ENCODE results near the gene MTAP. TPM values are rescaled to one million over a fixed set of nuclear protein-coding genes. Genes with fewer than 3 reads are reported as not detected.

The MTAP gene
- total RNA-seq, 1 donor from 2014 or later = 90.0 TPM

DNA sequence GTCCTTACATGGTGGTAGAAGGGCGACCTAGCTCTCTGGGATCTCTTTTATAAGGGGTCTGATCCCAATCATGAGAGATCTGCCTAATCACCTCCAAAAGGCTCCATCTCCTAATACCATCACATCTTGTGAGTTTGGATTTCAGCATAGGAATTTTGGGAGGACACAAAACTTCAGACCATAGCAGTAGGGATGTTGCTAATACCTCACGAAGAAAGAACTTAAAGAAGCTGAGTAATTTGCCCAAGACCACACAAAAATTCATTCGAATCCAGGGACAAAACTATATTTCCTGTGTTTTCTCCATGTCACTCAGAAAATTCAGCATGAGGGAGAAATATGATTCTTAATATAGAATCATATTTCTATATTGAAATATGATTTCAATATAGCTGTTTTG lies 32.7 kb downstream of the MTAP start:
- Mint-ChIP-seq H3K27ac (no peak overlapping the region), H3K4me1 (peaks cover 6% of the 10 kb centered on the region), H3K27me3 (ENCODE audit: low read depth) (no peaks in the 10 kb centered on the region), H3K4me3 (no peak overlapping the region), H3K9me3 (peaks cover 10% of the 10 kb centered on the region), H3K36me3 (peaks cover 82% of the 10 kb centered on the region)
- DNase-seq (ENCODE audit: low spot score in 2 of 2, unreplicated experiment in 2 of 2) = no peak
- TF ChIP-seq, protein P1, sequence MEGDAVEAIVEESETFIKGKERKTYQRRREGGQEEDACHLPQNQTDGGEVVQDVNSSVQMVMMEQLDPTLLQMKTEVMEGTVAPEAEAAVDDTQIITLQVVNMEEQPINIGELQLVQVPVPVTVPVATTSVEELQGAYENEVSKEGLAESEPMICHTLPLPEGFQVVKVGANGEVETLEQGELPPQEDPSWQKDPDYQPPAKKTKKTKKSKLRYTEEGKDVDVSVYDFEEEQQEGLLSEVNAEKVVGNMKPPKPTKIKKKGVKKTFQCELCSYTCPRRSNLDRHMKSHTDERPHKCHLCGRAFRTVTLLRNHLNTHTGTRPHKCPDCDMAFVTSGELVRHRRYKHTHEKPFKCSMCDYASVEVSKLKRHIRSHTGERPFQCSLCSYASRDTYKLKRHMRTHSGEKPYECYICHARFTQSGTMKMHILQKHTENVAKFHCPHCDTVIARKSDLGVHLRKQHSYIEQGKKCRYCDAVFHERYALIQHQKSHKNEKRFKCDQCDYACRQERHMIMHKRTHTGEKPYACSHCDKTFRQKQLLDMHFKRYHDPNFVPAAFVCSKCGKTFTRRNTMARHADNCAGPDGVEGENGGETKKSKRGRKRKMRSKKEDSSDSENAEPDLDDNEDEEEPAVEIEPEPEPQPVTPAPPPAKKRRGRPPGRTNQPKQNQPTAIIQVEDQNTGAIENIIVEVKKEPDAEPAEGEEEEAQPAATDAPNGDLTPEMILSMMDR (IDR thresholded peaks at IDR 0.05; ENCODE audit: unreplicated experiment) = no peak

DNA sequence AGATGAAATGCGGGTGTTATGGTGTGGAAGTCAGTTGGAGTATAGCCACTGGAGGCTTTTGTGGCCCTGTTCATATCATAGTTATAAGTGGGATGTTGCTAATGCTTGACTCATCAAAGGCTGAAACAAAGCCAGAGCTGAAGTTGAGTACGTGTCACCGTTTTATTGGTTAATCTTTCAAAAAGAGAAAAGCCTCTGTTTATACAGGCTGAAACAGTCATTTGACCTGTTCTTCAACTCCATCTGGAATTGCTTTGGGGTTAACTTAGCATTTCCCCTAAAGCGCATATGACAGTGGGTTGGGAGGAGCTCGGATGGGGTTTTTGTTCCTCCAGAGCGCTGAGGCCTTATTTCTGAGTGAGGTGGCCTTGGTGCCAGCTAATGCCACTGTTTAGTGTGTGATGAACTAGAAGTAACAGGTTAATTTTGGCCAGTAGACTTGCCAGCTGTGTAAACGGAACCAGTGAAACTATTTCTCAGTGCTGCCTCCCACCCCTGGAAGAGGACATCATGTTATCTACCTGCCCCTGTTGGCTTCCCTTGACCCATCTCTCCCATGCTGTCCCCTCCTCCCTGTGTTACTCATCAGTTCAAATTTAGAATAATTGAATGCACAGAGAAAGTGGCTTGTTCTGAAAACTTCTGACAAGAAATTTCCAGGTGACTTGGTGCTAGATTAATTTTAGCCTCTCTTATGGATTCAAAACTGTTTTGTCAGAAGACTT lies 34.2 kb downstream of the MTAP start:
- TF ChIP-seq, protein P1 (IDR thresholded peaks at IDR 0.05; ENCODE audit: unreplicated experiment) = no peak
- peaks cover 25% of the 10 kb centered on the region for H3K9me3 Mint-ChIP-seq
- no peak for DNase-seq (ENCODE audit: low spot score in 2 of 2, unreplicated experiment in 2 of 2)
- peaks cover 83% of the 10 kb centered on the region for H3K36me3 Mint-ChIP-seq
- peaks cover 6% of the 10 kb centered on the region for H3K4me1 Mint-ChIP-seq
- H3K4me3 Mint-ChIP-seq = no peak overlapping the region
- no peaks in the 10 kb centered on the region for H3K27me3 Mint-ChIP-seq (ENCODE audit: low read depth)
- peak overlapping the region; percentile 55 for H3K27ac Mint-ChIP-seq

DNA sequence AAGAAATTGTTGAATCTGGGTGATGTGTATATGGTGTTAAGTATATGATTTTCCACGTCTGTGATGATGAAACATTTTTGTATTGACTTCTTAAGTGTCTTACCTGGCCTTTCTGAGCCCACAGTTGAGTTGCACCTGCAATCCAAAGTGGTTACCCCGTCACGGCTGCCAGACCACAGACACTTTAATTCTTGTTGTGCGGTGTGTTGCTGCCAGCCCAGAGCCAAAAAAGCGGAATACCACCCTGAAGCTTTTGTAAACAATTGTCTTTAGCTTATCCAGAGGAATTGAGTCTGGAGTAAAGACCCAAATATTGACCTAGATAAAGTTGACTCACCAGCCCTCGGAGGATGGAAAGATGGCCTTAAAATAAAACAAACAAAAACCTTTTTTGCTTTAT lies 35.1 kb downstream of the MTAP start:
- TF ChIP-seq, protein P1 (IDR thresholded peaks at IDR 0.05; ENCODE audit: unreplicated experiment) = no peak
- Mint-ChIP-seq H3K36me3 (peaks cover 88% of the 10 kb centered on the region), H3K27me3 (ENCODE audit: low read depth) (no peaks in the 10 kb centered on the region), H3K27ac (no peak overlapping the region), H3K4me1 (peaks cover 6% of the 10 kb centered on the region), H3K9me3 (peaks cover 34% of the 10 kb centered on the region), H3K4me3 (no peak overlapping the region)
- no peak for DNase-seq (ENCODE audit: low spot score in 2 of 2, unreplicated experiment in 2 of 2)

DNA sequence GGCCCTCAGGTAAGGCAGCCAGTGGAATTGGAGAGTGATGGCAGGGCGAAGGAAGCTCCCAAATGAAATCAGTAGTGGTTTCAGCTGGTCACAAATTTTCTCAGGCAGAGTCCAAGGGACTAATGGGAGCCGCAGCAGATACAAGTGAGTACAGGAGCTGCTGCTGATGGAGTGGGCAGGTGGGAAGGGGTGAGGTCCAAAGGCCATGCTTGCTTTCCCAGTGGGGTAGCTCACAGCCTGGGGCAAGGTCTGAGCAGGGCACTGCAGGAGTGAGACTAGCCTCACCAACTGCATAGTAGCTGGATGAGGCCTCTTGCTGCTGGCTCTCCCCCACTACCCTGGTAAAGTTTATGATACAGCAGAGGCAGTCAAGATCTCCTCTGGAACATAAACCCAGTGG lies 38.2 kb downstream of the MTAP start:
- Mint-ChIP-seq H3K27ac (no peak overlapping the region), H3K4me3 (no peak overlapping the region), H3K9me3 (peaks cover 64% of the 10 kb centered on the region), H3K4me1 (peaks cover 6% of the 10 kb centered on the region), H3K27me3 (ENCODE audit: low read depth) (no peaks in the 10 kb centered on the region), H3K36me3 (peaks cover 92% of the 10 kb centered on the region)
- no peak for DNase-seq (ENCODE audit: low spot score in 2 of 2, unreplicated experiment in 2 of 2)
- TF ChIP-seq, protein P1 (IDR thresholded peaks at IDR 0.05; ENCODE audit: unreplicated experiment) = no peak

DNA sequence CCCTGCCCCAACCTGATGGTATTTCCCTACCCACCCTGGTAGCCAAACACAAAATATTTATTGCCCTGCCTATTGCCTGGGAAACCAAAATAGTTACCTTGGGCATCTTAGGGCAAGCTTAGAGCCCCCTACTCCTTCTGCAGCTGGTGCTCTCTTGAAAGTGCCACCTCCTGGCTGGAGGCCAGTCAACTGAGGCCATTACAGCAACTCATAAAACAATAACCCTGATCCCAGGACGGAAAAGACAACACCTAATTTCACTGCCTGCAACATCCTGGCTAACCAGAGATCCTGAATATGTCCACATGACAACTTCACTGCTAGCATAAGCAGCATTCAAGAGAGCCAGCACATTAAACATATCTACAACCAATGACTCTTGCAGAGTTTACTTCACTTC lies 38.7 kb downstream of the MTAP start:
- H3K27me3 Mint-ChIP-seq (ENCODE audit: low read depth) = no peaks in the 10 kb centered on the region
- H3K4me3 Mint-ChIP-seq = no peak overlapping the region
- H3K27ac Mint-ChIP-seq = no peak overlapping the region
- DNase-seq (ENCODE audit: low spot score in 2 of 2, unreplicated experiment in 2 of 2) = no peak
- H3K4me1 Mint-ChIP-seq = peaks cover 3% of the 10 kb centered on the region
- TF ChIP-seq, protein P1 (IDR thresholded peaks at IDR 0.05; ENCODE audit: unreplicated experiment) = no peak
- H3K9me3 Mint-ChIP-seq = peaks cover 69% of the 10 kb centered on the region
- peaks cover 92% of the 10 kb centered on the region for H3K36me3 Mint-ChIP-seq

Data from mesothelial cell of epicardium (in vitro differentiated cells).